GM19035 (cell line): ENCODE measurements around the gene GPC6.
"Not testable (repeated sequence)": the region's sequence is repeated elsewhere in the genome, so short reads cannot be mapped to it uniquely, and the experiment has no call there.

Experiments
- ATAC-seq: cut with Tn5 transposase; IDR thresholded peaks from one replicate; pipeline ENCODE4 v1.9.1; 2021; ENCODE audit not compliant: unreplicated experiment

Gene GPC6

GRCh38 chr13:93318534-93319254, 92.1 kb downstream of the GPC6 start:
- ATAC-seq = no peak

- ATAC-seq = no peak
These were observed 94.3 kb downstream of the GPC6 start for GRCh38 chr13:93320942-93321341.

- not testable (repeated sequence) for ATAC-seq
These were observed 97.3 kb downstream of the GPC6 start for GRCh38 chr13:93323880-93324279.

- ATAC-seq = no peak
These were observed 99.0 kb downstream of the GPC6 start for GRCh38 chr13:93325303-93326233.

GRCh38 chr13:93326234-93326811, 99.7 kb downstream of the GPC6 start:
- ATAC-seq = no peak

- no peak for ATAC-seq
These were observed 102.3 kb downstream of the GPC6 start for GRCh38 chr13:93328943-93329342.

- ATAC-seq = no peak
These were observed 110.1 kb downstream of the GPC6 start for GRCh38 chr13:93336728-93337127.

GRCh38 chr13:93338030-93338429, 111.4 kb downstream of the GPC6 start:
- no peak for ATAC-seq

GRCh38 chr13:93338906-93339305, 112.3 kb downstream of the GPC6 start:
- ATAC-seq = no peak

GRCh38 chr13:93339550-93339949, 112.9 kb downstream of the GPC6 start:
- ATAC-seq = no peak

GRCh38 chr13:93341517-93341916, 114.9 kb downstream of the GPC6 start:
- ATAC-seq = no peak

- no peak for ATAC-seq
These were observed 116.5 kb downstream of the GPC6 start for GRCh38 chr13:93343097-93343496.

GRCh38 chr13:93344048-93344705, 117.6 kb downstream of the GPC6 start:
- no peak for ATAC-seq

GRCh38 chr13:93345024-93345423, 118.4 kb downstream of the GPC6 start:
- no peak for ATAC-seq

GRCh38 chr13:93345770-93346169, 119.2 kb downstream of the GPC6 start:
- no peak for ATAC-seq

GRCh38 chr13:93352616-93353015, 126.0 kb downstream of the GPC6 start:
- ATAC-seq = no peak

- ATAC-seq = no peak
These were observed 128.5 kb downstream of the GPC6 start for GRCh38 chr13:93355094-93355493.

GRCh38 chr13:93356469-93356868, 129.9 kb downstream of the GPC6 start:
- ATAC-seq = no peak

- no peak for ATAC-seq
These were observed 133.4 kb downstream of the GPC6 start for GRCh38 chr13:93360021-93360420.

GRCh38 chr13:93361703-93362102, 135.1 kb downstream of the GPC6 start:
- ATAC-seq = no peak

- no peak for ATAC-seq
These were observed 137.6 kb downstream of the GPC6 start for GRCh38 chr13:93364166-93364565.
